T-helper 17 cell (primary cell): Measurements from ENCODE around the gene GRK1. TPM values are rescaled to one million over a fixed set of nuclear protein-coding genes. Genes with fewer than 3 reads are reported as not detected.
A peak's percentile ranks its signal among the peaks of the same experiment; 100 is the strongest.

Experiments used
- ATAC-seq: fragments of 150-1000 bp; cut with Tn5 transposase; 2 replicates; pipeline ENCODE4 v1.10.0; 2021; ENCODE audit warnings: mild to moderate bottlenecking, moderate library complexity
- DNase-seq, 3 donors: peaks; one replicate each; pipeline versions ENCODE4 v3.0.0 to v3.0.0-alpha.2; 2020 to 2021
- H3K9me3 ChIP-seq: one replicate; pipeline ENCODE4 v1.7.0; 2013; ENCODE audit warnings: low read length, mild to moderate bottlenecking; ENCODE audit not compliant: control insufficient read depth, poor library complexity, severe bottlenecking
- H3K27ac Mint-ChIP-seq: one replicate; pipeline ENCODE4 v1.8.0; 2022; ENCODE audit warnings: mild to moderate bottlenecking, moderate library complexity, mixed read lengths
- H3K27me3 Mint-ChIP-seq: one replicate; pipeline ENCODE4 v1.8.0; 2022; ENCODE audit warnings: mixed read lengths
- H3K36me3 Mint-ChIP-seq: one replicate; pipeline ENCODE4 v1.8.0; 2022; ENCODE audit warnings: low read depth, mixed read lengths
- H3K4me1 Mint-ChIP-seq: one replicate; pipeline ENCODE4 v1.8.0; 2022; ENCODE audit warnings: mild to moderate bottlenecking, mixed read lengths
- H3K4me3 Mint-ChIP-seq: one replicate; pipeline ENCODE4 v1.8.0; 2022; ENCODE audit warnings: mild to moderate bottlenecking, moderate library complexity, mixed read lengths
- total RNA-seq, 4 donors: library from RNA in 2 of 4; stranded (reverse) in 2 of 4; gene quantifications; one replicate each; pipeline ENCODE4 v1.2.3 and lab custom pipeline; 2022 to 2026

GRK1 gene
- total RNA-seq, 2 donors from 2014 or later: 0.07 TPM; not detected in 1

- H3K4me3 Mint-ChIP-seq: no peak overlapping the region
- DNase-seq: no peak
- no peak for ATAC-seq
- H3K9me3 ChIP-seq: no peaks in the 10 kb centered on the region
- no peak overlapping the region for H3K27ac Mint-ChIP-seq
- H3K4me1 Mint-ChIP-seq: no peaks in the 10 kb centered on the region
- H3K36me3 Mint-ChIP-seq: no peaks in the 10 kb centered on the region
- H3K27me3 Mint-ChIP-seq: no peaks in the 10 kb centered on the region
Measured at GRCh38 chr13:113656003-113656588, 10.9 kb upstream of the GRK1 start.

- no peak for DNase-seq
- no peaks in the 10 kb centered on the region for H3K36me3 Mint-ChIP-seq
- ATAC-seq: no peak
- no peaks in the 10 kb centered on the region for H3K4me1 Mint-ChIP-seq
- no peaks in the 10 kb centered on the region for H3K27me3 Mint-ChIP-seq
- H3K9me3 ChIP-seq: peaks cover 2% of the 10 kb centered on the region
- H3K27ac Mint-ChIP-seq: no peak overlapping the region
- no peak overlapping the region for H3K4me3 Mint-ChIP-seq
Measured at GRCh38 chr13:113656831-113657671, 10.0 kb upstream of the GRK1 start.

- H3K4me1 Mint-ChIP-seq: no peaks in the 10 kb centered on the region
- no peak within 1 kb of the TSS for H3K4me3 Mint-ChIP-seq
- no peak for ATAC-seq
- peaks cover 2% of the 10 kb centered on the region for H3K9me3 ChIP-seq
- no peaks in the 10 kb centered on the region for H3K27me3 Mint-ChIP-seq
- H3K36me3 Mint-ChIP-seq: no peaks in the 10 kb centered on the region
- no peak within 1 kb of the TSS for H3K27ac Mint-ChIP-seq
- DNase-seq: no peak
Measured at GRCh38 chr13:113657851-113658741, 8.9 kb upstream of the GRK1 start, which contains the start of gene ATP4B. Gene ATP4B, minus strand, starts transcription at chr13:113658198. Its CDS starts 54 bp downstream, at chr13:113658144.

DNA sequence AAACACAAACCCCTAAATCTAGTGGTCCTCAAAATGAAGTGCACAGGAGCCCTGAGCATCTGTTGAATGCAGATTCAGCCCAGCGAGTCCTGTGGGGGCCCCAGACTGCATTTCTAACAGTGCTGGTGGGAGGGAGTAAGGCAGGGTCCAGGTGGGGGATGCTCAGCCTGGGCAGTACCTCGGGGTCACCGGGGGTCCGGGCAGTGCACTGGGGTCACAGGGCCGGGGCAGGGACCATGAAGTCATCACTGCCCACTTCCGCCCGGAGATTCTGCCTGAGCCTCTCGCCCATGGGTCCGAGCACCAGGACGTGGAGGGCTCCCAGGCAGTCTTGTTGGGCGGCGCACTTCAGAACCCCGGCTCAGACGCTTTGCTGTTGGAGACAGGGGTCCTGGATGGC lies 8.2 kb upstream of the GRK1 start:
- H3K36me3 Mint-ChIP-seq: no peaks in the 10 kb centered on the region
- no peak overlapping the region for H3K27ac Mint-ChIP-seq
- ATAC-seq (no peak), DNase-seq (no peak)
- H3K27me3 Mint-ChIP-seq: no peaks in the 10 kb centered on the region
- no peaks in the 10 kb centered on the region for H3K4me1 Mint-ChIP-seq
- H3K9me3 ChIP-seq: peaks cover 2% of the 10 kb centered on the region
- no peak overlapping the region for H3K4me3 Mint-ChIP-seq

GRCh38 chr13:113659337-113659736 lies 7.7 kb upstream of the GRK1 start:
- no peaks in the 10 kb centered on the region for H3K36me3 Mint-ChIP-seq
- DNase-seq (no peak), ATAC-seq (no peak)
- H3K27me3 Mint-ChIP-seq: no peaks in the 10 kb centered on the region
- no peak overlapping the region for H3K4me3 Mint-ChIP-seq
- H3K9me3 ChIP-seq: peaks cover 2% of the 10 kb centered on the region
- H3K4me1 Mint-ChIP-seq: no peaks in the 10 kb centered on the region
- no peak overlapping the region for H3K27ac Mint-ChIP-seq

GRCh38 chr13:113660066-113660465 lies 7.0 kb upstream of the GRK1 start:
- H3K27ac Mint-ChIP-seq: no peak overlapping the region
- peaks cover 2% of the 10 kb centered on the region for H3K9me3 ChIP-seq
- DNase-seq (no peak), ATAC-seq (no peak)
- no peaks in the 10 kb centered on the region for H3K27me3 Mint-ChIP-seq
- H3K4me1 Mint-ChIP-seq: no peaks in the 10 kb centered on the region
- H3K36me3 Mint-ChIP-seq: no peaks in the 10 kb centered on the region
- no peak overlapping the region for H3K4me3 Mint-ChIP-seq

- DNase-seq: no peak
- no peak for ATAC-seq
- no peaks in the 10 kb centered on the region for H3K36me3 Mint-ChIP-seq
- no peak overlapping the region for H3K4me3 Mint-ChIP-seq
- peaks cover 2% of the 10 kb centered on the region for H3K9me3 ChIP-seq
- H3K27ac Mint-ChIP-seq: no peak overlapping the region
- no peaks in the 10 kb centered on the region for H3K27me3 Mint-ChIP-seq
- no peaks in the 10 kb centered on the region for H3K4me1 Mint-ChIP-seq
Measured at GRCh38 chr13:113661509-113661908, 5.5 kb upstream of the GRK1 start.

DNA sequence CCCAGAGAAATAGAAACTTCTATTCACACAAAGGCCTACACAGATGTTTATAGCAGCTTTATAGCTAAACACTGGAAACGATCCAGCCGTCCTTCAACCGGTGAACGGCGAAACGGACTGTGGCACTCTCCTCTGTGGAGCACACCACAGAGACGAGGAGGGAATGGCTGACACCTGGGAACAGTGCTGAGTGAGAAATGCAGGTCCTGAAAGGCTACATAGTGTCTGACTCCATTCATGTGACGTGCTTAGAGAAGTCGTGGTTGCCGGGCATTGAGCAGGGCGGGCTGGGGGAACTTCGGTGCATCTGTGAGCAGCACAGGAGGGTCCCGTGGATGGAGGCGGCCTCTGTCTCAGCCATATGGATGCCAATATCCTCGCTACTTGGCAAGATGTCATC lies 3.1 kb upstream of the GRK1 start:
- ATAC-seq: no peak
- H3K27ac Mint-ChIP-seq: no peak overlapping the region
- no peak for DNase-seq
- no peaks in the 10 kb centered on the region for H3K4me1 Mint-ChIP-seq
- H3K4me3 Mint-ChIP-seq: no peak overlapping the region
- peaks cover 4% of the 10 kb centered on the region for H3K27me3 Mint-ChIP-seq
- H3K9me3 ChIP-seq: peaks cover 2% of the 10 kb centered on the region
- H3K36me3 Mint-ChIP-seq: no peaks in the 10 kb centered on the region

DNA sequence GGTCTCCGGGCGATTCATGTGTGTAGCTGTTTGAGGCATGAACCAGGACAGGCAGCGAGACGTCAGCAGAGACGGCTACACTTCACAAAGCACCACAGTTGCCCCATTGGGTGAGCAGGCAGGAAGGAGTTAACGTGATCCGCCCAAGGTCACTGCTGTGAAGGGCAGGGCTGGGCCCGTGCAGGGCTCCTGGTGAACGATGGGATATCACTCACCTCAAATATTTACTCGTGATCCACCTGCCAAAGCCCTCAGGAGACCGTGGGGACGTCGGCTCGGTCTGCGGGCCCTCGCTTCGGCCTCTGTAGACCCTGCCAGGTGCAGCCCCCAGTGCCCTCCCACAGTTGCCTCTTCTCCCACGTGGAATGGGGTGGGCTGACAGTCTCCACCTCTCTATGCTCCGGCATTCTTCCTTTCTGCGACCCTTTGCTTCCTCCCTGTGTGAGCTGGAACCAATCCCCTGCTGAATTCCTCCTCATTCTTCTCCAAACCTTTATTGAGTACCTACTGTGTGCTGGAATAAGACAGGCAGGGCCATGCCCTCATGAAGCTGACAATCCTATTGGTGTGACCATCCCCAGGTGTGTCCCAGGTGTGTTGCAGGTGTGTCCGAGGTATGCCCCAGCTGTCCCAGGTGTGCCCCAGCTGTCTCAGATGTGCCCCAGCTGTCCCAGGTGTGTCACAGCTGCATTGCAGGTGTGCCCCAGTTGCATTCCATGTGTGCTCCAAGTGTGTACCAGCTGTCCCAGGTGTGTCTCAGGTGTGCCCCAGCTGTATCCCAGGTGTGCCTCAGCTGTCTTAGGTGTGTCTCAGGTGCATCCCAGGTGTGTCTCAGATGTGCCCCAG lies 2.0 kb upstream of the GRK1 start:
- Mint-ChIP-seq H3K4me3 (no peak overlapping the region), H3K36me3 (no peaks in the 10 kb centered on the region), H3K4me1 (no peaks in the 10 kb centered on the region), H3K27ac (peak overlapping the region; percentile 45), H3K27me3 (peaks cover 7% of the 10 kb centered on the region)
- DNase-seq (no peak), ATAC-seq (no peak)
- peaks cover 2% of the 10 kb centered on the region for H3K9me3 ChIP-seq

DNA sequence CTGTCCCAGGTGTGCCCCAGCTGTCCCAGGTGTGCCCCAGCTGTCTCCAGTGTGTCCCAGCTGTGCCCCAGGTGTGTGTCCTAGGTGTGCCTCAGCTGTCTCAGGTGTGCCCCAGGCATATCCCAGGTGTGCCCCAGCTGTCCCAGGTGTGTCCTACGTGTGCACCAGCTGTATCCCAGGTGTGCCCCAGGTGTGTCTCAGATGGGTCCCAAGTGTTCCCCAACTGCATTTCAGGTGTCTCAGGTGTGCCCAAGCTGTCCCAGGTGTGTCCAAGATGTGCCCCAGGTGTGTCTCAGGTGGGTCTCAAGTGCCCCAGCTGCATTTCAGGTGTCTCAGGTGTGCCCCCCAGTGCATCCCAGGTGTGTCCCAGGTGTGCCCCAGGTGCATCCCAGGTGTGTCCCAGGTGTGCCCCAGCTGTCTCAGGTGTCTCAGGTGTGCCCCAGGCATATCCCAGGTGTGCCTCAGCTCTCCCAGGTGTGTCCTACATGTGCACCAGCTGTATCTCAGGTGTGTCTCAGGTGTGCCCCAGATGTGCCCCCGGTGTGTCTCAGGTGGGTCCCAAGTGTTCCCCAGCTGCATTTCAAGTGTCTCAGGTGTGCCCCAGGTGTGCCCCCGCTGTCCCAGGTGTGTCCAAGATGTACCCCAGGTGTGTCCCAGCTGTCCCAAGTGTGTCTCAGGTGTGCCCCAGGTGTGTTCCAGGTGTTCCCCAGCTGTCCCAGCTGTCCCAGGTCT lies 1.3 kb upstream of the GRK1 start:
- ATAC-seq: no peak
- Mint-ChIP-seq H3K4me1 (no peaks in the 10 kb centered on the region), H3K4me3 (no peak overlapping the region), H3K27me3 (peaks cover 7% of the 10 kb centered on the region), H3K36me3 (no peaks in the 10 kb centered on the region), H3K27ac (peak overlapping the region; percentile 45)
- peaks cover 2% of the 10 kb centered on the region for H3K9me3 ChIP-seq
- no peak for DNase-seq

GRCh38 chr13:113666329-113666670 lies 719 bp upstream of the GRK1 start:
- H3K9me3 ChIP-seq: peaks cover 2% of the 10 kb centered on the region
- Mint-ChIP-seq H3K4me3 (no peak overlapping the region), H3K27ac (no peak overlapping the region), H3K4me1 (no peaks in the 10 kb centered on the region), H3K36me3 (no peaks in the 10 kb centered on the region), H3K27me3 (peaks cover 7% of the 10 kb centered on the region)
- ATAC-seq: no peak
- no peak for DNase-seq

DNA sequence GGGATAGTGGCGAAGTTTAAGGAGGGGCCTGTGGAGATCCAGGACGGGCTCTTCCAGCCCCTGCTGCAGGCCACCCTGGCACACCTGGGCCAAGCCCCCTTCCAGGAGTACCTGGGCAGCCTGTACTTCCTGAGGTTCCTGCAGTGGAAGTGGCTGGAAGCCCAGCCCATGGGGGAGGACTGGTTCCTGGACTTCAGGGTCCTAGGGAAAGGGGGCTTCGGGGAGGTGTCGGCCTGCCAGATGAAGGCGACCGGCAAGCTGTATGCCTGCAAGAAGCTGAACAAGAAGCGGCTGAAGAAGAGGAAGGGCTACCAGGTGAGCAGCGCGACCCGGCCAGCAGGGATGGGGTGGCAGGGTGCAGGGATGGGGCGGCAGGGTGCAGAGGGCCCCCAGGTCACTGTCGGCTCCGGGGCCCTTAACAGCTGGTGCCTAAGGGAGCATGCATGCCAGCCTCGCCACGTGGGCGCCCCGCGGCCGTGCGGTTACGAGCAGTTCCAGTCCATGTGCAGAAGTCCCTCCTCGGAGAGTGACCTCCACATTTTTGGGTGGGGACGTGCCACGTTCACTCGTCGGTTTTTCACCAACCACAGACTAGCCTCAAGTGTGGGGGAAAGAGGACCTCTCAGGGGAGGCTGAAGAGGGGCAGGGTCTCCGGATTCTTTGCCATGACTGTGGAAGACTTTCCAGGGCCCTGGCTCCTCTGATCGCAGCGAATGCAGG lies 912 bp downstream of the GRK1 start:
- peaks cover 7% of the 10 kb centered on the region for H3K27me3 Mint-ChIP-seq
- no peak for ATAC-seq
- no peak overlapping the region for H3K27ac Mint-ChIP-seq
- no peaks in the 10 kb centered on the region for H3K9me3 ChIP-seq
- peaks cover 4% of the 10 kb centered on the region for H3K4me1 Mint-ChIP-seq
- H3K36me3 Mint-ChIP-seq: no peaks in the 10 kb centered on the region
- no peak for DNase-seq
- no peak overlapping the region for H3K4me3 Mint-ChIP-seq
